Type B pancreatic cell (in vitro differentiated cells): ENCODE results near the gene SLC25A34. TPM values are rescaled to one million over a fixed set of nuclear protein-coding genes. Genes with fewer than 3 reads are reported as not detected.

Experiments used
- DNase-seq: peaks from one replicate; pipeline ENCODE4 v3.0.0; 2021; ENCODE audit warnings: mixed read lengths; ENCODE audit not compliant: unreplicated experiment; ENCODE audit errors: extremely low spot score
- H3K27ac Mint-ChIP-seq: 2 replicates; pipeline ENCODE4 v1.8.0; 2021; ENCODE audit warnings: mild to moderate bottlenecking, mixed read lengths
- H3K27me3 Mint-ChIP-seq: 2 replicates; pipeline ENCODE4 v1.8.0; 2021; ENCODE audit warnings: mixed read lengths
- H3K36me3 Mint-ChIP-seq: 2 replicates; pipeline ENCODE4 v1.8.0; 2021; ENCODE audit warnings: mixed read lengths
- H3K4me1 Mint-ChIP-seq: one replicate; pipeline ENCODE4 v1.8.0; 2021; ENCODE audit warnings: mixed read lengths; ENCODE audit not compliant: unreplicated experiment
- H3K4me3 Mint-ChIP-seq: 2 replicates; pipeline ENCODE4 v1.8.0; 2021; ENCODE audit warnings: mild to moderate bottlenecking, mixed read lengths
- H3K9me3 Mint-ChIP-seq: 2 replicates; pipeline ENCODE4 v1.8.0; 2021; ENCODE audit warnings: mixed read lengths
- CTCF ChIP-seq: fragments of 200-600 bp; sonication (generic); conservative IDR thresholded peaks from 2 replicates; pipeline ENCODE4 v1.5.0; 2021; ENCODE audit warnings: antibody characterized with exemption, mild to moderate bottlenecking
- total RNA-seq: library from RNA; stranded (reverse); gene quantifications from 2 replicates; pipeline ENCODE4 v1.2.1, GENCODE V29; 2021; ENCODE audit warnings: low replicate concordance

Gene SLC25A34
- total RNA-seq, 1 donor from 2014 or later = 3.8 TPM

DNA sequence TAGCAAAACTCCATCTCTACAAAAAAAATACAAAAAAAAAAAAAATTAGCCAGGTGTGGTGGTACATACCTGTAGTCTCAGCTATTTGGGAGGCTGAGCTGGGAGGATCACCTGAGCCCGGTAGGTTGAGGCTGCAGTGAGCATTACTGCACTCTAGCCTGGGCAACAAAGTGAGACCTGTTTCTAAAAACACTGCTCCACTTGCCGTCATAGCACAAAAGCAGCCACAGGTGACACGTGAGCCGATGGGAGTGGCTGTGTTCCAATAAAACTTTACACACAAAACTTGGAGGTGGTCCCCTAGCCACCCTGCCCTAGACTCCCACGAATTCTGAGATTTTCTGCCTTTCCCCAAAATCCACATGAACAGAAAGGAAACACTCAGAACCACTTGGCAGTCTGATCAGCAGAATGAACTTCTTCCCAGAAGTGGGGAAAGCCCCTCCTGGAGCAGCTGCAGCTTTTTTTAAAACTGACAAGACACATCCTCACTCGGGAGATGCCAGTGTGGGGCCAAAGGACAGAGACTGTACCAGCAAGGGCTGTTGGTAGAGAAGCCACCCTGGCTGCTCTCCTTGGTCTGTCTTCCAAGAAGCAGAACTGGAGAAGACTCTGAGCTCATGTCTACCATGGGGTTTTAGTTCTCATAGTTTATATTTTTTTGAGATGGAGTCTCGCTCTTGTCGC lies 28.7 kb upstream of the SLC25A34 start:
- DNase-seq = no peak
- peaks cover 13% of the 10 kb centered on the region for H3K4me1 Mint-ChIP-seq
- no peaks in the 10 kb centered on the region for H3K9me3 Mint-ChIP-seq
- peaks cover 3% of the 10 kb centered on the region for H3K36me3 Mint-ChIP-seq
- TF ChIP-seq CTCF = no peak
- no peak overlapping the region for H3K4me3 Mint-ChIP-seq
- no peak overlapping the region for H3K27ac Mint-ChIP-seq
- H3K27me3 Mint-ChIP-seq = no peaks in the 10 kb centered on the region

GRCh38 chr1:15708486-15709137 lies 27.4 kb upstream of the SLC25A34 start:
- Mint-ChIP-seq H3K36me3 (peaks cover 3% of the 10 kb centered on the region), H3K27ac (no peak overlapping the region)

GRCh38 chr1:15709226-15709625 lies 26.8 kb upstream of the SLC25A34 start:
- peaks cover 3% of the 10 kb centered on the region for H3K36me3 Mint-ChIP-seq
- TF ChIP-seq CTCF = no peak
- H3K27me3 Mint-ChIP-seq = no peaks in the 10 kb centered on the region
- peaks cover 6% of the 10 kb centered on the region for H3K4me1 Mint-ChIP-seq
- no peak overlapping the region for H3K4me3 Mint-ChIP-seq
- H3K27ac Mint-ChIP-seq = no peak overlapping the region
- no peaks in the 10 kb centered on the region for H3K9me3 Mint-ChIP-seq
- no peak for DNase-seq

More at GRCh38 chr1:15708486-15709137, 27.4 kb upstream of the SLC25A34 start:
- TF ChIP-seq CTCF = no peak
- Mint-ChIP-seq H3K4me1 (peaks cover 6% of the 10 kb centered on the region), H3K27me3 (no peaks in the 10 kb centered on the region), H3K4me3 (no peak overlapping the region), H3K9me3 (no peaks in the 10 kb centered on the region)
- no peak for DNase-seq

- no peaks in the 10 kb centered on the region for H3K9me3 Mint-ChIP-seq
- peaks cover 6% of the 10 kb centered on the region for H3K4me1 Mint-ChIP-seq
- peaks cover 4% of the 10 kb centered on the region for H3K36me3 Mint-ChIP-seq
- no peaks in the 10 kb centered on the region for H3K27me3 Mint-ChIP-seq
- H3K27ac Mint-ChIP-seq = no peak overlapping the region
- TF ChIP-seq CTCF = no peak
- no peak for DNase-seq
- H3K4me3 Mint-ChIP-seq = no peak overlapping the region
These were observed 23.9 kb upstream of the SLC25A34 start for GRCh38 chr1:15712168-15712567.

GRCh38 chr1:15714406-15715136 lies 21.5 kb upstream of the SLC25A34 start:
- no peak for TF ChIP-seq CTCF
- H3K27ac Mint-ChIP-seq = no peak overlapping the region
- H3K27me3 Mint-ChIP-seq = no peaks in the 10 kb centered on the region
- H3K9me3 Mint-ChIP-seq = no peaks in the 10 kb centered on the region
- DNase-seq = no peak
- no peak overlapping the region for H3K4me3 Mint-ChIP-seq
- peaks cover 6% of the 10 kb centered on the region for H3K4me1 Mint-ChIP-seq
- H3K36me3 Mint-ChIP-seq = peaks cover 5% of the 10 kb centered on the region
